AG04449 (cell line): ENCODE results near the gene CACNA1C.

Source experiments
- CTCF ChIA-PET: fragments of 350-600 bp; formaldehyde crosslinking; extraction: SDS; loops from one replicate; lab custom pipeline; 2021; ENCODE audit warnings: antibody characterized with exemption; lab: Yijun Ruan, JAX
- POLR2A ChIA-PET: fragments of 400-600, 350-600 bp; formaldehyde crosslinking; extraction: SDS; loops from one replicate; lab custom pipeline; 2020; ENCODE audit warnings: antibody characterized with exemption, inconsistent platforms; lab: Yijun Ruan, JAX
- DNase-seq: peaks from one replicate; pipeline ENCODE4 v3.0.0-alpha.2; 2010; ENCODE audit warnings: low read depth, low spot score
- H3K4me3 ChIP-seq: 2 replicates; pipeline ENCODE4 v1.5.1; 2011; ENCODE audit warnings: low read depth, mild to moderate bottlenecking, control low read depth, low read length
- CTCF ChIP-seq: IDR thresholded peaks from one replicate; pipeline ENCODE4 v1.5.1; 2011; ENCODE audit warnings: mild to moderate bottlenecking, moderate library complexity, low read length, control low read depth, inconsistent platforms; ENCODE audit not compliant: insufficient read depth; ENCODE audit errors: missing control alignments

Gene CACNA1C

DNA sequence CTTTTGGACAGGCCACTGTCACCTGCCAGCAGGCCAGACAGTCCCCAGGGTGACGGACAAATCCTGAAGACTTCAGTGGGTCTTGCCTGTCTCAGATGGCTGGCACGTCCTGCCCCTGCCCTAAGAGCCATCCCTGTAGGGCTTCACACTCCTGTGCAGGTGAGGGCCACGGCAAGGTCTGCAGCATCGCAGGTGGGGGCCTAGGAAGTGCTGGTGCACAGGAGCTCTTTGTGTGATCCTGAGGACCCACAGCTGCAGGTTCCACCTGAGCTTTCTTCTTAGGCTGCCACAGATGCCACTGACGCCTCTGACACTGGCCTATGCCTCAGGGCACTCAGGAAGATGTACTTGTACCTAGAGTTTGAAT lies 633.5 kb downstream of the CACNA1C start:
- H3K4me3 ChIP-seq: no peak overlapping the region
- no peak for DNase-seq
- TF ChIP-seq CTCF: no peak
- ChIA-PET CTCF (no interaction called here), POLR2A (no interaction called here)

DNA sequence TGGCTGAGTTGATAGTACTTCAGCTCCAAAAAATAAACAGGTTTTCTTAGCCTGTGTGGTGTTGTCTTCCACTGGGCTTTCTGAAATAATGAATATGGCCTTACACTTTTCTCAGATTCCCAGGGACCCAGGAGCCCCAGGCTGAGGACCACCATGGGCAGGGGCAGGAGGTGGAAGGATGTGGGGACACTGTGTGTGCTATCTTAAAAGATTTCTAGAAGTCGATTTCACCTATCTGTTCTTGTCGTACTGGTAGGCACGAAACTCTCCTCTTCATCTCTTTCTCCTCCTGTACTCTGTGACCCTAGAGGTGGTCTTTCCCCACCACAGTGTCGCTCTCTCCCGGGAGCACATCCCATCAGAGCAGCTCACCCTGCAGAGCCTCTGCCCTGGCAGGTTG lies 634.3 kb downstream of the CACNA1C start:
- TF ChIP-seq CTCF: no peak
- H3K4me3 ChIP-seq: no peak overlapping the region
- no peak for DNase-seq
- ChIA-PET POLR2A (no interaction called here), CTCF (no interaction called here)

- DNase-seq: no peak
- TF ChIP-seq CTCF: no peak
- no peak overlapping the region for H3K4me3 ChIP-seq
- ChIA-PET CTCF (interaction anchor here (0.9 kb wide), 1 partner anchor 96 kb away, joined by 3 read pairs; no protein-coding TSS in a partner anchor), POLR2A (no interaction called here)
These were observed 634.9 kb downstream of the CACNA1C start for GRCh38 chr12:2687726-2688125.

DNA sequence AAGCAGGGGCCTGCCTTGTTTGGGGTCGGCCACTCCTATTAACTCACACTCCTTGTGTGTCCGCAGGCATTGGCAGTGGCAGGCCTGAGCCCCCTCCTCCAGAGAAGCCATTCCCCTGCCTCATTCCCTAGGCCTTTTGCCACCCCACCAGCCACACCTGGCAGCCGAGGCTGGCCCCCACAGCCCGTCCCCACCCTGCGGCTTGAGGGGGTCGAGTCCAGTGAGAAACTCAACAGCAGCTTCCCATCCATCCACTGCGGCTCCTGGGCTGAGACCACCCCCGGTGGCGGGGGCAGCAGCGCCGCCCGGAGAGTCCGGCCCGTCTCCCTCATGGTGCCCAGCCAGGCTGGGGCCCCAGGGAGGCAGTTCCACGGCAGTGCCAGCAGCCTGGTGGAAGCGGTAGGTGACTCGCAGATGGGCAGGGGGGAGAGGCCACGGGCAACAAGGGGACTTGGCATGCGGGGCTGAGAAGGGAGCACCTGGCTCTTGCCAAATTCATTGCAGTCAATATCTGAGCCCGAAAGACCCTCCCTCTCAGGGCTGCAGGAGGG lies 635.7 kb downstream of the CACNA1C start:
- ChIA-PET CTCF (interaction anchor here (0.9 kb wide), 1 partner anchor 95 kb away, joined by 3 read pairs; no protein-coding TSS in a partner anchor), POLR2A (no interaction called here)
- no peak overlapping the region for H3K4me3 ChIP-seq
- DNase-seq: no peak
- no peak for TF ChIP-seq CTCF

DNA sequence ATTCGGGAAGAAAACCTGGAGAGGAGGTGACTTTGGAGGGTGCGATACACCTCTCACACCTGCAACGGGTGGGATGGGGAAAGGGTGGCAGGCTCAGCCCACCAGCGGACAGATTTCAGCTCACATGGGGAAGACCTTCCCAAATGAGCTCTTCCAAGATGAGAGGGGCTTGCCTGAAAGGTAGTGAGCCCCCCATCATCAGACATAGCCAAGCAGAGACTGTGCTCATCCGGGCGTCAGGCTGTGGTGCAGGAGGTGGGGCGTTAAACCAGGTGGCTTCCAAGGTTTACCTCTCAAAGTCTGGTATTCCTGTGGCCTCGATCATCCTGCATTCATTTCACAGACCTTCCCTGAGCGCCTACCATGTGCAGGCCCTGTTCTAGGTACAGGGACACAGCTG lies 636.6 kb downstream of the CACNA1C start:
- H3K4me3 ChIP-seq: no peak overlapping the region
- no peak for DNase-seq
- ChIA-PET CTCF (interaction anchor here (1.6 to 1.8 kb wide), 2 partner anchors 94 to 95 kb away, joined by 3 to 6 read pairs; no protein-coding TSS in a partner anchor), POLR2A (no interaction called here)
- TF ChIP-seq CTCF: no peak

GRCh38 chr12:2689879-2690278 lies 637.1 kb downstream of the CACNA1C start:
- no peak overlapping the region for H3K4me3 ChIP-seq
- no peak for DNase-seq
- POLR2A ChIA-PET: no interaction called here
- CTCF ChIA-PET: interaction anchor here (1.6 to 1.8 kb wide), 2 partner anchors 93 to 95 kb away, joined by 3 to 6 read pairs; no protein-coding TSS in a partner anchor
- TF ChIP-seq CTCF: no peak
